ENCODE results near the gene ARSD.
"Not testable (repeated sequence)": the region's sequence is repeated elsewhere in the genome, so short reads cannot be mapped to it uniquely, and the experiment has no call there.

The ARSD gene

DNA sequence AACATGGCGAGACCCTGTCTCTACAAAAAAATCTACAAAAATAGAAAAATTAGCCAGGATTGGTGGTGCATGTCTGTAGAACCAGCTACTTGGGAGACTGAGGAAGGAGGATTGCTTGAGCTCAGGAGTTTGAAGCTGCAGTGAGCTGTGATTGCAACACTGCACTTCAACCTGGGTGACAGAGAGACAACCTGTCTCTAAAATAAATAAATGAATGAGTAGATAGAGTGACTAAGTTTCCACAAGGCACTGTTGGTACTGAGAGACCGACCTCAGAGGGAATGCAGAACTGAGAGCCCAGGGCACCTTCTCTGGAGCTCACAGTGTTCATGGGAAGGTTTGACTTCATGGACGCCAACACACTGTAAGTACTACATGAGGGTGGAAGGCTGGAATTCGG lies 26.7 kb upstream of the ARSD start:
- Histone ChIP-seq H3K27ac (ENCODE audit: low read depth, low read length, poor library complexity, severe bottlenecking) (no peak overlapping the region), H3K4me3 (ENCODE audit: low read depth, low read length, poor library complexity, severe bottlenecking) (no peak overlapping the region), H3K27me3 (ENCODE audit: insufficient read depth, low read length) (no peaks in the 10 kb centered on the region), H2AFZ (ENCODE audit: low read length) (no peak overlapping the region), H3K36me3 (ENCODE audit: insufficient read depth, low read length) (no peaks in the 10 kb centered on the region), H3K9ac (ENCODE audit: low read length) (no peak overlapping the region), H4K20me1 (ENCODE audit: insufficient read depth, low read length) (no peaks in the 10 kb centered on the region), H3K9me2 (ENCODE audit: low read depth, low read length) (no peaks in the 10 kb centered on the region), H3K9me3 (ENCODE audit: low read length) (no peaks in the 10 kb centered on the region), H3F3A (ENCODE audit: insufficient read depth, low read length) (no peaks in the 10 kb centered on the region), H3K79me2 (ENCODE audit: insufficient read depth, low read length) (no peaks in the 10 kb centered on the region), H3K4me1 (ENCODE audit: insufficient read depth, low read length, severe bottlenecking) (no peaks in the 10 kb centered on the region), H3K4me2 (ENCODE audit: low read length) (no peak overlapping the region)
- TF ChIP-seq CTCF (IDR thresholded peaks at IDR 0.05; ENCODE audit: low read length), result no peak
- no peak for TF ChIP-seq EZH2 (IDR thresholded peaks at IDR 0.05; ENCODE audit: borderline replicate concordance, low read length)

GRCh38 chrX:2955281-2955680 lies 26.1 kb upstream of the ARSD start:
- H3K9ac ChIP-seq (ENCODE audit: low read length), result no peak overlapping the region
- no peaks in the 10 kb centered on the region for H3K27me3 ChIP-seq (ENCODE audit: insufficient read depth, low read length)
- no peaks in the 10 kb centered on the region for H3K79me2 ChIP-seq (ENCODE audit: insufficient read depth, low read length)
- H3K9me3 ChIP-seq (ENCODE audit: low read length), result no peaks in the 10 kb centered on the region
- no peak overlapping the region for H3K27ac ChIP-seq (ENCODE audit: low read depth, low read length, poor library complexity, severe bottlenecking)
- H3K4me2 ChIP-seq (ENCODE audit: low read length), result no peak overlapping the region
- no peaks in the 10 kb centered on the region for H3K4me1 ChIP-seq (ENCODE audit: insufficient read depth, low read length, severe bottlenecking)
- no peak overlapping the region for H3K4me3 ChIP-seq (ENCODE audit: low read depth, low read length, poor library complexity, severe bottlenecking)
- no peaks in the 10 kb centered on the region for H3K36me3 ChIP-seq (ENCODE audit: insufficient read depth, low read length)
- no peaks in the 10 kb centered on the region for H3K9me2 ChIP-seq (ENCODE audit: low read depth, low read length)
- no peaks in the 10 kb centered on the region for H3F3A ChIP-seq (ENCODE audit: insufficient read depth, low read length)
- TF ChIP-seq CTCF (IDR thresholded peaks at IDR 0.05; ENCODE audit: low read length) (no peak), EZH2 (IDR thresholded peaks at IDR 0.05; ENCODE audit: borderline replicate concordance, low read length) (no peak)
- H2AFZ ChIP-seq (ENCODE audit: low read length), result no peak overlapping the region
- no peaks in the 10 kb centered on the region for H4K20me1 ChIP-seq (ENCODE audit: insufficient read depth, low read length)

DNA sequence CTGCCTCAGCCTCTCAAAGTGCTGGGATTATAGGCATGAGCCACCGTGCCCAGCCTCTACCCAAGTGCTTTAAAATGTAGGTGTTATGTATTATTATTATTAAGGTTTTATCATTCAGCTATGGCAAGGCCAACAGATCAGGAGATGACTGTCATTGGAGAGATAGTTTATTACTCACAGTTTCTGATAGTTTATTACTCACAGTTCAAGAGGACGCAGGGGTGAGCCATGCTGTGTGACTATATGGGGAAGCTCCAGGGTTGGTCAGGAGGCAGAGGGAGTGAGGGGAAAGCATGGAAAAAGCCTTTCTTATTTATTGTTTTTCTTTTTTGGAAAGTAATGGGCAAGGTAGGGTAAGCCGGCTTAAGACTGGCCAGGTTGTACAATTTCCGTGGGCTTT lies 25.4 kb upstream of the ARSD start:
- Histone ChIP-seq H3K9me2 (ENCODE audit: low read depth, low read length) (no peaks in the 10 kb centered on the region), H3K36me3 (ENCODE audit: insufficient read depth, low read length) (no peaks in the 10 kb centered on the region), H2AFZ (ENCODE audit: low read length) (no peak overlapping the region), H3K27ac (ENCODE audit: low read depth, low read length, poor library complexity, severe bottlenecking) (no peak overlapping the region), H4K20me1 (ENCODE audit: insufficient read depth, low read length) (no peaks in the 10 kb centered on the region), H3K79me2 (ENCODE audit: insufficient read depth, low read length) (no peaks in the 10 kb centered on the region), H3F3A (ENCODE audit: insufficient read depth, low read length) (no peaks in the 10 kb centered on the region), H3K9me3 (ENCODE audit: low read length) (no peaks in the 10 kb centered on the region), H3K27me3 (ENCODE audit: insufficient read depth, low read length) (no peaks in the 10 kb centered on the region), H3K4me3 (ENCODE audit: low read depth, low read length, poor library complexity, severe bottlenecking) (no peak overlapping the region), H3K4me1 (ENCODE audit: insufficient read depth, low read length, severe bottlenecking) (no peaks in the 10 kb centered on the region), H3K4me2 (ENCODE audit: low read length) (no peak overlapping the region), H3K9ac (ENCODE audit: low read length) (no peak overlapping the region)
- TF ChIP-seq EZH2 (IDR thresholded peaks at IDR 0.05; ENCODE audit: borderline replicate concordance, low read length) (no peak), CTCF (IDR thresholded peaks at IDR 0.05; ENCODE audit: low read length) (no peak)

- H3K4me2 ChIP-seq (ENCODE audit: low read length); H3K27me3 ChIP-seq (ENCODE audit: insufficient read depth, low read length): not testable (repeated sequence)
Measured at GRCh38 chrX:2937942-2938341, 8.8 kb upstream of the ARSD start.

More at GRCh38 chrX:2937942-2938341, 8.8 kb upstream of the ARSD start:
- not testable (repeated sequence) for H3K4me3 ChIP-seq (ENCODE audit: low read depth, low read length, poor library complexity, severe bottlenecking); H3K9ac ChIP-seq (ENCODE audit: low read length); H3K9me2 ChIP-seq (ENCODE audit: low read depth, low read length); H3K36me3 ChIP-seq (ENCODE audit: insufficient read depth, low read length); H2AFZ ChIP-seq (ENCODE audit: low read length); H3F3A ChIP-seq (ENCODE audit: insufficient read depth, low read length); H3K9me3 ChIP-seq (ENCODE audit: low read length); H3K27ac ChIP-seq (ENCODE audit: low read depth, low read length, poor library complexity, severe bottlenecking); H4K20me1 ChIP-seq (ENCODE audit: insufficient read depth, low read length); H3K79me2 ChIP-seq (ENCODE audit: insufficient read depth, low read length); H3K4me1 ChIP-seq (ENCODE audit: insufficient read depth, low read length, severe bottlenecking)
